NCI-H1436 (cell line): ENCODE data around the gene VPS37B.
"Not testable (repeated sequence)": the region's sequence is repeated elsewhere in the genome, so short reads cannot be mapped to it uniquely, and the experiment has no call there.

Experiments used
- DNase-seq: peaks from one replicate; lab custom pipeline; 2025; lab: John Stamatoyannopoulos, UW

The VPS37B gene

DNA sequence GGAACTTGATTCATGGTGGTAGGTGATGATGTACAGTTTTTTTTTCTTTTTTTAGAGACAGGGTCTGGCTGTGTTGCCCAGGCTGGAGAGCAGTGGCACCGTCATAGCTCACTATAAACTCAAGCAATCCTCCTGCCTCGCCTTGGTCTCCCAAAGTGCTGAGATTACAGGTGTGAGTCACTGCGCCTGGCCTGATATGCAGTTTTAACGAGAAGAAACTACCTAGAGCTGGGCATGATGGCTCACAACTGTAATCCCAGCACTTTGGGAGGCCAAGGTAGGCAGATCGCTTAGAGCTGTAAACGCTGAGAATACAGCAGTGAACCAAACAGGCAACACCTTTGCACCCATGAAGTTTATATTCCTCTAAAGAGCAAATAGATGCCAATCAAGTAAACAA is 13.0 kb upstream of the VPS37B start:
- DNase-seq: no peak

DNA sequence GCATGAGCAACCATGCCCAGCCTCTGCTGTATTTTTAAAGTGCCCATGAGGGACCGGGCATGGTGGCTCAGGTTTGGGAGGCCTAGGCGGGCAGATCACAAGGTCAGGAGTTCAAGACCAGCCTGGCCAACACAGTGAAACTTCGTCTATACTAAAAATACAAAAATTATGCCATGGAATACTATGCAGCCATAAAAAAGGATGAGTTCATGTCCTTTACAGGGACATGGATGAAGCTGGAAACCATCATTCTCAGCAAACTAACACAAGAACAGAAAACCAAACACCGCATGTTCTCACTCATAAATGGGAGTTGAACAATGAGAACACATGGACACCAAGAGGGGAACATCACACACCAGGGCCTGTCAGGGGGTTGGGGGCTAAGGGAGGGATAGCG is 9.3 kb upstream of the VPS37B start:
- not testable (repeated sequence) for DNase-seq

DNA sequence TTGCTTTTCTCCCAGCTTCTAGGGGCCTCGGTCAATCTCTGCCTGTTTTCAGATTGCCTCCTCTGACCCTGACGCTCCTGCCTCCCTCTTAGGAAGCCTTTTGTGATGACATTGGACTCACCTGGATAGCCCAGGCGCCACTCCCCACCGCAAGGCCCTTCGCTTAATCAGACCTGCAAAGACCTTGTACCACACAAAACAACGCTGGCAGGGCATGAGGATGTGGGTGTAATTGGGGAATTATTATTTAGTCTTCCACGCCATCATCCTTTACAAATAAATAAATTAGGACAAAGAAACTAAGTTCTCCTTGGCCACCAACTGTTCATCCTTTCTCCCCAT is 7.7 kb upstream of the VPS37B start:
- no peak for DNase-seq

DNA sequence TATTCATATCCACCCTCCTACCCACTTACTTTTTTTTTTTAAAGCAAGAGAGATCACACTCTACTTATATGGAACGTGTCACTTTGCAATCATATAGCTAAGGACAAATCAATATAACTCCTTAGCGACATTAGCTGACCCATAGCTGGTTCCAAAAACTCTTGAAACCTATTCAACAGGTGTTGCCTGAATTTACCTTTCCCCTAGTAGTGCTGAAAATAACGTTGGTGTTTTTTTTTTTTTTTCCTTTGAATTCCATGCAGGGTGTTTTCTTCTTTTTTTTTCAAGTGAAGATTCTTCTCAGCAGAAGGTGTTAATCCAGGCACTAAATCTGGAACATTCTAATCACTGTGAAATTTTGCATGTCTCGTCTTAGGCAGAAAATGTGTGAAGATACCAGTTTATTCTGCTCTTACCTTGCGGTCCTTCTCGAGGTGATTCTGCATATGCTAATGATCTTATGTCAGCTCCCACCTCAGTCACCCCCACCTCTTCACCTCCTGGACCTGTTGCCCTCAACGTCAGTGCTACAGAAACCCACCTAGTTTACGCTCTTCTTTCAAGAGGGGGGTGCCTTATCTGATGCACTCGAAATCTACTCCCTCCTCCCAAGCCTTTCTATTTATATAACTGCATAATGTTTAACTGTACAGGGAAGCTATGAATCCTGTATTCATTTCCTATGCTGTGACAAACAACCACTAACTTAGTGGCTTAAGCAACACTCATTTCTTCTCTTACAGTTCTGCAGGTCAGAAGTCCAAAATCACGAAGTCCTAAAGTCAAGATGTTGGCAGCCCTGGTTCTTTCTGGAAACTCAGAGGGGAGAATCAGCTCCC is 7.1 kb upstream of the VPS37B start:
- no peak for DNase-seq

DNA sequence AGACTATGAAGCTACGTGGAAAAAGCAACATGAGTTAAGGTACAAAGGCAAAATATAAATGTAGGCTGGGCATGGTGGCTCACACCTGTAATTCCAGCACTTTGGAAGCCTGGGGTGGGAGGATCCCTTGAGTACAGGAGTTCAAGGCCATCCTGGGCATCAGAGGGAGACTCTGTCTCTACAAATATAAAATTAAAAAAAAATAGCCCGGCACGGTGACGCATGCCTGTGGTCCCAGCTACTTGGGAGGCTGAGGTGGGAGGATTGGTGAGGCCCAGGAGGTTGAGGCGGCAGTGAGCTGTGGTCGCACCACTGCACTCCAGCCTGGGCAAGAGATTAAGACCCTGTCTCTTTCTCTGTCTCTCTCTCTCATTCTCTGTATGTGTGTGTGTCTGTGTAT is 4.0 kb upstream of the VPS37B start:
- DNase-seq: no peak

DNA sequence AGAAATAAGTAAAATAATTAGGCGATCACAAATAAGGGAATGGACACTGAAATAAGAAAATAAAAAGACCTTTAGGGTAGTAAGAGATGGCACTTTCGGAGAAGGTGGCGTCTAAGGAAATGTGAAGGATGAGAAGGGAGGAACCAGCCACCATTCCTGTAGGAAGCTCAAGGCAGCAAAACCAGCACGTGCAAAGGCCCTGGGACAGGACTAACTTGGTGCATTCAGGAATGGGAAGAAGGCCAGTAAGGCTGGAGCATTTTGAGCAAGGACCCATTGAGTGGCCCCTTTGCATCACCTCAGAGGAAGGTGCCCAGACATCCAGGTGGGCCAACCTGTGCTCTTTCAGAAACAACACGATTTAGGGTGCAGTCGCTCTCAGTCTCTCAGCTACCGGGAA is 738 bp upstream of the VPS37B start:
- DNase-seq: no peak

DNA sequence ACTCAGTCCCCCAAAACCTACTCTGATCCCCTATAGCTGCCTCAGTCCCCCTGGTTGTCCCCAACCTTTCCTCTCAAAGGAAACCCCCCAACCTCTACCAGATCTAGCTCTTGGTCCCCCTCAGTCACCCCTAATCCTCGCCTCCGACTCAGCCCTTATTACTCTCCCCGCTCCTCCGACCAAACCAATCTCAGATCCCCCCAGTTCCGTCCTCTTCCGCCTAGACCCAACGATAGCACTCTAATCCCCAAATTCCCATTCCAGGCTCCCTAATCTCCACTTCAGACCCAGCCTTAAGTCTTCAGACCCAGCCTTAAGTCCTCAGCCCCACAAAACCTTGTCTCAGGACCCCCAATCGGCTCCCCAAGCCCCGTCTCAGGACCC is 612 bp downstream of the VPS37B start:
- DNase-seq: no peak

DNA sequence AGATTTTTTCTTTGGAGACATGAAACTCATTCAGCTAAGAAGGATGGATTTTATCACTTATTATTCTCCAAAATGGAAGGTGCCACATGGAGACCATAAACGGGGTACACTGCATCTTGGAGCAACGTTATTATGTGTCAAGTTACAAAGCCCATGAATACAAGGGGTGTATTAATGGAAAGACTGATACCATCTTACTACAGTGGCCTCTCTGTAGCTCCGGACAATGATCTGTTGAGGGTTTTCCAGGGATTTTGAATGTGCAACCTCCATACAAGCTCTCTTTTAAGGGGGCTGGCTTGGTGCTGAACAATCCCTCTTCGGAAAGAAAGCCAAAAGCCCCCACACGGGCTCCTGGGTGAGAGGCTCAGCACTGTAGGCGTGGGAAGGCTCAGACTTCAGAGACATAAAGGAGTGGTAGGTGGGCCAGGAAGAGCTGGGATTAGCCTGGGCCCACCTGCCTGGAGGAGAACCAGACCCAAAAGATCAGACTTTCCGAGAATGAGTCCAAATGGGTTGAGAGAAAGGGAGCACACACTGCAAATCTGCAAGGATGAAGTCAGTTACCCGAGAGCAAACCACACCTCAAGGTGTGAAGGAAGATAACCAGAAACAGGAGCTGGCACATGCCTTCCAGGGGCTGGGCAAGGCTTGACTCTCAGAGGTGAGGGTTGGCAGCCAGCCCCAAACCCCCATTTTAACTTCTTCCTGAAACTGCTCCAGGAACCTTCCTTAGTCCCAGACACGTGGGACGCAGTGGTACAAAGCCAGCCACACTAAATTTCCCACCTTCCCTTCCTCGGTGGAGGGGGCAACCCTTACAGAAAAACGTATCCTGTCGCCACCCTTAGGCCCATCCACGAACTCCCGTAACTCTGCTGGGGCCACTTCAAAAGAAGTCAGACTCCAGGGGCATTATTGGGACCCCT is 1.5 kb downstream of the VPS37B start:
- no peak for DNase-seq

DNA sequence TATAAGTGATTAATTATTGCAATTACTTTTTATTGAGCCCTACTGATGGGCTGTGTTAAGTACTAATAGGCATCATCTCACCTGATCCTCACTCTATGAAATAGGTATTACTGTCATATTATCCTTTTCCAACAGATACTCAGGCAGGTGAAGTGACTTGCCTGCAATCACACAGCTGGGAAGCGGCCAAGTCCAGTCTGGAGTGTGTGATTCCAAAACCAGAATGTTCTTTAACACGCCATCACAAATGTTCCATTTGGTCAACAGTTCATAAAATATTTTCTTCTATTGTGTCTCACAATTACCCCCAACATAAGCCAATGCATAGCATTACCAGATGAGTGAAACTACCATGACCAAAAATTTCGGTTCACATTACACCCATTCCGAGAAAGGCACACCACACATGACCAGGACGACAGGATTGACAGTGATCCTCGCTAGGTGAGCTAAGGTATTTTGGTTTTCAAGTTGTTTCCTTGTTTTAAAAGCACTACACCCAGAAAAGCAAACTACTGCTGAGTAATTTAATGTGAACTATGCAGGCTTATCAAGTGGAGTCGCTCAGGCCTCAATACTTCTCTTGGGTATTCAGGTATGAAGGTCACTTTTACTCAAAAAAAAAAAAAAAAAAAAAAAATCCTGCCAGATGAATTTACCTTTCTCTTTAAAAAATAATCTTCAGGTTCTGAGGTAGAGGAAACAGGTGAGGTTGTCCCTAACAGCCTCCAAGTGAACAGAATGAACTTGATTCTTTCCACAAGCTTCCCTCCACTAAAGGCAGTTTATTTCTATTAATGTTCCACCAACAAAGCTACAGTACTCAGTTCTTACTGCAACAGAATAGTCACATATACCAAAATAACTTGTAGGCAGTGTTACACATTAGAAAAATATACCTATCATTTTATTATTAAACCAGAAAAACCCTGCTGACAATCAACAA is 2.4 kb downstream of the VPS37B start:
- no peak for DNase-seq

DNA sequence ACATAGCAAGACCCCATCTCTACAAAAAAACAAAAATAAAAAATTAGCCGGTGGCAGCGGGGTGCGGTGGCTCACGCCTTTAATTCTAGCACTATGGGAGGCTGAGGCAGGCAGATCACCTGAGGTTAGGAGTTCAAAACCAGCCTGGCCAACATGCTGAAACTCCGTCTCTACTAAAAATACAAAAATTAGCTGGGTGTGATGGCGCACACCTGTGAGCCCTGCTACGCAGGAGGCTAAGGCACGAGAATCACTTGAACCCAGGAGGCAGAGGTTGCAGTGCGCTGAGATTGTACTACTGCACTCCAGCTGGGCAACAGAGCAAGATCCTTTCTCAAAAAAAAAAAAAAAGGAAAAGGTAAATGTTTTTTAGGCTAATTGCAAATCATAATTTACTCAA is 3.2 kb downstream of the VPS37B start:
- not testable (repeated sequence) for DNase-seq

DNA sequence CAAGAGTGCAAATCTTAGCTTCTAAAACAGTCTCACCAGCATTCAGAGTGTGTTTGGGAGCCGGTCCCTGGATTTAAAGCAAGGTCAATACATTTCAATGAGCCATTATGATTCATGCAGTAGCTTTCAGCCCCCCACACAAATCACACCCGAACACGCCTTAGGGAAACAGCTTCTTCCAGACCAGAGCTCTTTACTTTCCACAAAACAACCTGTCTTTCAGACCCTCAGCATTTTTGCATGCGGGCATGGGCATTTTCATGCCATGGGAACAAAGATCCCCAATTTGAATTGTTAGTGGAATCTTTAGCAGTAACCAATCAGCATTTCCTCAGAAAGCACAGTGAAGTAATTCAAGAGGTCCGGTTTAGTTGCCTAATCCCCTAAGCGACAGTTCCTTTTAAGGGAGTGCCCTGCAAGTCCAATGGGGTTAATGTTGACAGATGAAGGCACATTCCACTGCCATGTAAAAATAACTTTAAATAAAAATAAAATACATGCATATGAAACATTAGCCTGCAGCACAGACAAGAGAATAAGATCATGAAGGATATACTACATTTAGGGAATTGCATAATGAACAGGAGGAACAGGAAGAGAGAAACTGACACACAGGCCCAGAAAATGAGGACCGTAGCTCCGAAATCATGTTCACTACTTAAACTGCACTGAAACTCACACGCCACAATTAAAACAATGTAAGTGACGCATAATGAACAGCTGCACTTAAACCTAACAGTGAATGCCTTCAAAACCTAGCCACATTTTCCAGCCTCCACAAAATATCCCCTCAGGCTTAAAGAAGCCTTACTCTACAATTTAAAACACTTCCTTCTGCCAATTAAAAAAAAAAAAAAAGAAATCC is 4.0 kb downstream of the VPS37B start:
- no peak for DNase-seq

DNA sequence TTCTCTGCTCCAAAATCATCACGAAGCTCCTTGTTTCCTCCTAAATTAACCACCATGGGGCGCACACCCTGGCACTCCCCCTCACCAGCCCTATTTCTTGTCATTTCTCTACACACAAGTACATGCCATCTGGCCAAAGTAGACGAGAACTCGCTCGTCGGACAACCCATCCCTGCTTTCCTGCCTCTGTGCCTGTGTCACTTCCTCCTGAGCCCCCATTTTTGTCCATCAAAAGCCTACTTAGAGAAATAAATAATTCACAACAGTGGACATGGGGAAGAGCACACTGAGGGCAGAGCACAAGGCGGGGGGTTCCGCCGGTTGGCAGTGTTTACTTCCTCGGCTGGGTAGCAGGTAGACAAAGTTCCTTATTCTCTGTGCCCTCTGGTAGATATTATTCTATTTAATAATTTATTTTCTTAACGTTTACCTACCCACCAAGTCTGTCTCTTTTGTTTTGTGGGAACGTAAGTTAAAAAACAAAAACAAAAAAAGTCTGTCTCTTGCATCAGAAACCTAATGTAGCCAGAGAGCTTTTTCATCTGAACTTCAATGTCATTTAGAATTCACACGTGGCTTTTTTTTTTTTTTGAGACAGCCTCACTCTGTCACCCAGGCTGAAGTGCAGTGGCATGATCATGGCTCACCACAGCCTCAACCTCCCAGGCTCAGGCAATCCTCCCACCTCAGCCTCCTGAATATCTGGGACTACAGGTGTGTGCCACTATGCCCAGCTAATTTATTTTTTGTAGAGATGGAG is 6.0 kb downstream of the VPS37B start:
- no peak for DNase-seq

DNA sequence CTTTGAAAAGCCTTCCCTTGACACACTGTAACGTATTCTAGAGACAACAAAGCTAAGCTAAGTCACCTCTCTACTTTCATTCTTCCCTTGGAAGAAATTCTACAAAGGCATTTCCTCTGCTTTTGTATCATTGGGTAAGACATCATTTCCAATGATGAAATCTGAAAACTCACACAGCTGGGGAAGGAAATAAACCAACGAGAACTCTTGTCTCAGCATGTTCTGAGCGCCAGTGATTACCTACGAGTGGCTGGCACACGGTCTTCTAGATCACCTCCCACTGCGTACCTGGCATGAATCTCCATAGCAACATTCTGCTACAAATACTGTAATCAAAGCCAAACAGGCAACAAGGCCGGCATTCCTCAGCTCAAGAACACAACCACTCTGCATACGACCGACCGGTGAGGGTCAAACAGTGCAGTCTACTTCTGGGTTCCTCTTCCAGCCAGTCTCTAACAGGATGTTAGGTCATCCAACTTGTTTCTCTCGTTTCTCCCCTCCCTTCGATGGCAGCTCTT is 7.6 kb downstream of the VPS37B start:
- peak; percentile 38 for DNase-seq

DNA sequence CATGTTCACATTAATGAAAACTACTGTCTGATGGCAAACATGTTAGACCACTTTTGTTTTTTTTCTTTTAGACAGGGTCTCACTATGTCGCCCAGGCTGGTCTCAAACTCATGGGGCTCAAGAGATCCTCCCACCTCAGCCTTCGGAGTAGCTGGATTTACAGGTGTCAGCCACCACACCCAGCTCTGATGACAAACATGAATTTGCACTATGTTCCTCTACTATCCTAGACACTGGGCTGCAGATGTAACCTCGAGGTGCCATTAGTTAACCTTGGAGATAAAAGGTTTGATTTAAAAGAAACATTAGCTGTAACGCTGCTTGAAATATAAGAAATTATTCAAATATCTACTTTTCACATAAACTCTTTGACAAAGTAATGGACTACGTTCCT is 8.1 kb downstream of the VPS37B start:
- DNase-seq: no peak

DNA sequence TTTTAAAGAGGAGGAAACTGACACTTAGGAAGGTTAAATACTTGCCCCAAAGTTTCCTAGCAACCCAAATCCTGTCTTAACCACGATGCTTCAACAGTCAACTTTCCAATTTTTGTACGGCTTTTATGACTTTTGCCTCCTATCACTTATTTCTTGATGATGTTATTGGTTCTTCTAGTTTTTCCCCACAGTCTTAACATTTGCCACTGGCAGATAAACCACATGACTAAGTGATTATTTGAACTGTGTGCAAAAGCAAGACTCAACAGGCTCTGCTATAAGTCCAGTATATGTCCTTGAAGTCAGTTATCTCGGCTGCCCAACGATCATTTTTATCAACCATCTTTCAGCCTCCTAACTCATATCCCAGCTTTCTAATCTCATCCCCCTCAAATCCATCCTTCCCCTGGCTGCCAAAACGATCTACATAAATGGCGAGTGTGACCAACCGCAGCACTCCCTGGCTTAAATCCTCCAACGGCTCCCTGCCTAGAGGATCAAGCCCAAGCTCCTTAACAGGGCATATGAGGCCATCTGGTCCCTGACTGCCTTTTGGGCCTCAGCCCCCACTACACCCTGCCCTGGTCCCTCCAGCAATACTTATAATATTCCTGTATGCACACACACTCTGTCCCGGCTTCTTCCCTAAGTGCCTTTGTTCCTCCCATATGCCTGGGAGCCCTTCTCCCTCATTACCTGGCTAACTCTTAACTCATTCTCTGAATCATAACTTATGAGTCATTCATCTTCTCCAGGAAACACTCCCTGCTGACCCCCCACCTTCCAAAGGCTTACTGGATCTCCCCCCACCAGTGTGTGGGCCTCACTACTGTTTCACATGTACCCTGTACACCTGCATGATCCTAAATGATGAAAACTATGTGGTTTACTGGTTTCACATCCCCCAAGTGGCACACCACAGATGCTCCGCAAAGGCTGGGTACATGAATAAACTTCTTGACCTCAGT is 8.8 kb downstream of the VPS37B start:
- DNase-seq: no peak

DNA sequence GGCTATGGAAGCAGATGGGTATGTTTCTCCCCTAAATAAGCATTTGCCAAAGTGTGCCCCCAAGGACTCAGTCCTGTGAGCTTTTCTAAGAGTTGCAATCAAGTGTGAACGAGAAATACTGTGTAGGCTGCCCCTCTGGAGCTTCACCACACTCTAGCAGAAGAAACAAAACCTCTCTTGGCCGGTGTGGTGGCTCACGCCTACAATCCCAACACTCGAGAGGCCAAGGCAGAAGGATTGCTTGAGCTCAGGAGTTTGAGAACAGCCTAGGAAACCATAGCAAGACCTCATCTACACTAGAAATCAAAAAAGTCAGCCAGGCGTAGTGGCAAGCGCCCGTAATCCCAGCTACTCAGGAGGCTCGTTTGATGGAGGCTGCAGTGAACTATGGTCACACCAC is 9.8 kb downstream of the VPS37B start:
- DNase-seq: no peak

DNA sequence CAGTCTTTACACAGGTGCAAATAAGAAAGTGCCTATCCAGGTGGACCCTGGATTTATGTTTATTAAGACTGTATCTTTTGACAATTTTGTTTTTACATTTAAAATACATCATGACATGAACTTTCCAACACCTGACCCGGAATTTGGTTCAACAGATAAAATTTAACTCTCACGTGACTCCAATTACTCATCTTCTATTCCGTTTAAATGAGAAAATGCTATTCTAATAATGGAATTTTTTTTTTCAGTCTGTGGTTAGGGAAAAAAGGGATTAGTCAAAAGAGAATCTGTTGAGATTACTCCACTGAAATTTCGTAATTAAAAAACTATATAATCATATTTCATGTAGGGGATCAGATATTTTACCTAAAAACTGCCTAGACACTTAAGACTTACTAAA is 11.1 kb downstream of the VPS37B start:
- DNase-seq: no peak

DNA sequence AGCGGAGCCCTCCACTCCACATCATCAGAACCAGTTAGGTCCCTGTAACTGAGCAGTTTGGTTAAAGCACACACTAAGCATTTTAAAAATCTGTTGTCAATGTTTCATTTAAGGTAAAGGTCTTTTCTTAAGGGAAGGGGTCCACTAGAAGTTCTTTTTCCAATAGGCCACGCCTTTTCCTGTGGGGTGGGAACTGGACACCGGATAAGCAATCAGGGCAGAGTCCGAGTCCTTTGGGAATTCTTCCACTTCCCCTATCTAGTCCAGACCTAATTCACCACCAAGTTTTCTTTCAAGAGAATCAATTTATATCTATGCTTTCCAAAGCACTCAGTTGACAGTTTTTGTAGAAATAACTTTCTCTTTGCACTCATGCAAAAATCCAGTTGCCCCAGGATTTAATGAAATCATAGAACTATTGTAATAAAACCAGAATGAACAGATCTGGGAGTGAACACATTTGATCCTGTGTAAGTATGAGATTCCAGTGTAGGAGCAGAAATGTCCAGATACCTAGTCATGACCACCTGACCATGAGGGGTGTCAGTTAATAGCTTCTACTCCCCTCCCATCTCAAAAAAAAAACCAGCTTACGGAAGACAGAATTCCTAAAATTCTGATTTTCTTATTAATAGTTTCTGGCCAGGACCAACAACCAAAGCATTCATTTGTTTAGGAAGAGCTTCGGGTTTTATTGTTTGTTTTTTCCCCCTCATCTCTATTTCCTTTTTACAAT is 11.7 kb downstream of the VPS37B start:
- DNase-seq: no peak
